ENCODE results near the gene CCDC180. TPM values are rescaled to one million over a fixed set of nuclear protein-coding genes. Genes with fewer than 3 reads are reported as not detected.
A peak's percentile ranks its signal among the peaks of the same experiment; 100 is the strongest.
"Not testable (repeated sequence)": the region's sequence is repeated elsewhere in the genome, so short reads cannot be mapped to it uniquely, and the experiment has no call there.

CCDC180 gene
- total RNA-seq (1 to 10 TPM; 5.3 to 8.5 TPM), polyA plus RNA-seq (1 to 10 TPM; 4.1 to 5.2 TPM)
- long read RNA-seq, donor 1, partial matches to known transcripts = 0 of 3 reads
- long read RNA-seq, donor 1, other reads (novel, unspliced or antisense) = 2 of 3 reads
- long read RNA-seq, donor 2, partial matches to known transcripts = 0 of 2 reads
- long read RNA-seq, donor 2, other reads (novel, unspliced or antisense) = 1 of 2 reads

- DNase-seq = no peak
- H3K4me3 ChIP-seq (ENCODE audit: low read length in 2 of 2) = no peak within 1 kb of the TSS
- no peaks in the 10 kb centered on the region for H3K9me3 ChIP-seq (ENCODE audit: control insufficient read depth, low read length)
- H3K36me3 ChIP-seq (ENCODE audit: control insufficient read depth in 1 of 2, insufficient read depth in 2 of 2, low read length in 1 of 2) = no peaks in the 10 kb centered on the region
- peak; percentile 63 for ATAC-seq (ENCODE audit: low FRiP score)
- H3K4me1 ChIP-seq (ENCODE audit: control insufficient read depth in 1 of 2, insufficient read depth in 2 of 2, low read length in 2 of 2) = no peaks in the 10 kb centered on the region
- H3K27me3 ChIP-seq (ENCODE audit: control insufficient read depth in 1 of 2, insufficient read depth in 2 of 2, low read length in 1 of 2) = no peaks in the 10 kb centered on the region
- no peak within 1 kb of the TSS for H3K27ac ChIP-seq (ENCODE audit: low read depth in 1 of 2, low read length in 2 of 2)
- intact Hi-C loops (cut with DNase I) = no loop called here
- WGBS, 2 donors = 11 to 19% methylated on average over 42 of the region's 42 CpGs
These were observed at the start of gene CCDC180 for GRCh38 chr9:97307500-97308163. TSS of gene CCDC180 (plus strand) at chr9:97307659. CDS start at chr9:97308064, 405 bp downstream.

GRCh38 chr9:97259834-97260514 lies 47.5 kb upstream of the CCDC180 start:
- H3K4me1 ChIP-seq (ENCODE audit: control insufficient read depth in 1 of 2, insufficient read depth in 2 of 2, low read length in 2 of 2); H3K27me3 ChIP-seq (ENCODE audit: control insufficient read depth in 1 of 2, insufficient read depth in 2 of 2, low read length in 1 of 2); ATAC-seq (ENCODE audit: low FRiP score); H3K27ac ChIP-seq (ENCODE audit: low read depth in 1 of 2, low read length in 2 of 2); H3K4me3 ChIP-seq (ENCODE audit: low read length in 2 of 2); H3K9me3 ChIP-seq (ENCODE audit: control insufficient read depth, low read length); H3K36me3 ChIP-seq (ENCODE audit: control insufficient read depth in 1 of 2, insufficient read depth in 2 of 2, low read length in 1 of 2); intact Hi-C loops (cut with DNase I); DNase-seq: not testable (repeated sequence)
- 77 to 86% methylated on average over 4 of the region's 4 CpGs for WGBS, 2 donors

- DNase-seq = no peak
- intact Hi-C loops (cut with DNase I) = no loop called here
- 83 to 90% methylated on average over 23 to 29 of the region's 29 CpGs for WGBS, 2 donors
- Histone ChIP-seq H3K4me1 (ENCODE audit: control insufficient read depth in 1 of 2, insufficient read depth in 2 of 2, low read length in 2 of 2) (no peaks in the 10 kb centered on the region), H3K27ac (ENCODE audit: low read depth in 1 of 2, low read length in 2 of 2) (no peak overlapping the region), H3K27me3 (ENCODE audit: control insufficient read depth in 1 of 2, insufficient read depth in 2 of 2, low read length in 1 of 2) (no peaks in the 10 kb centered on the region), H3K4me3 (ENCODE audit: low read length in 2 of 2) (no peak overlapping the region), H3K9me3 (ENCODE audit: control insufficient read depth, low read length) (no peaks in the 10 kb centered on the region), H3K36me3 (ENCODE audit: control insufficient read depth in 1 of 2, insufficient read depth in 2 of 2, low read length in 1 of 2) (no peaks in the 10 kb centered on the region)
- no peak for ATAC-seq (ENCODE audit: low FRiP score)
These were observed 36.2 kb upstream of the CCDC180 start for GRCh38 chr9:97271292-97271691.

GRCh38 chr9:97272072-97272471 lies 35.4 kb upstream of the CCDC180 start:
- Histone ChIP-seq H3K4me3 (ENCODE audit: low read length in 2 of 2) (no peak overlapping the region), H3K27me3 (ENCODE audit: control insufficient read depth in 1 of 2, insufficient read depth in 2 of 2, low read length in 1 of 2) (no peaks in the 10 kb centered on the region), H3K4me1 (ENCODE audit: control insufficient read depth in 1 of 2, insufficient read depth in 2 of 2, low read length in 2 of 2) (no peaks in the 10 kb centered on the region), H3K9me3 (ENCODE audit: control insufficient read depth, low read length) (no peaks in the 10 kb centered on the region), H3K27ac (ENCODE audit: low read depth in 1 of 2, low read length in 2 of 2) (no peak overlapping the region), H3K36me3 (ENCODE audit: control insufficient read depth in 1 of 2, insufficient read depth in 2 of 2, low read length in 1 of 2) (no peaks in the 10 kb centered on the region)
- ATAC-seq (ENCODE audit: low FRiP score) (no peak), DNase-seq (no peak)
- WGBS, 2 donors = 96 to 97% methylated on average over 4 of the region's 4 CpGs
- intact Hi-C loops (cut with DNase I) = no loop called here

- 60 to 75% methylated on average over 6 of the region's 6 CpGs for WGBS, 2 donors
- no peak overlapping the region for H3K4me3 ChIP-seq (ENCODE audit: low read length in 2 of 2)
- H3K36me3 ChIP-seq (ENCODE audit: control insufficient read depth in 1 of 2, insufficient read depth in 2 of 2, low read length in 1 of 2) = peaks cover 0 to 2% of the 10 kb centered on the region in 2 donors
- H3K27ac ChIP-seq (ENCODE audit: low read depth in 1 of 2, low read length in 2 of 2) = no peak overlapping the region
- intact Hi-C loops (cut with DNase I) = no loop called here
- H3K4me1 ChIP-seq (ENCODE audit: control insufficient read depth in 1 of 2, insufficient read depth in 2 of 2, low read length in 2 of 2) = no peaks in the 10 kb centered on the region
- H3K27me3 ChIP-seq (ENCODE audit: control insufficient read depth in 1 of 2, insufficient read depth in 2 of 2, low read length in 1 of 2) = no peaks in the 10 kb centered on the region
- DNase-seq (no peak), ATAC-seq (ENCODE audit: low FRiP score) (no peak)
- H3K9me3 ChIP-seq (ENCODE audit: control insufficient read depth, low read length) = peaks cover 1% of the 10 kb centered on the region
These were observed 31.1 kb upstream of the CCDC180 start for GRCh38 chr9:97276310-97276852.

- intact Hi-C loops (cut with DNase I) = no loop called here
- DNase-seq = no peak
- Histone ChIP-seq H3K4me3 (ENCODE audit: low read length in 2 of 2) (no peak overlapping the region), H3K27me3 (ENCODE audit: control insufficient read depth in 1 of 2, insufficient read depth in 2 of 2, low read length in 1 of 2) (no peaks in the 10 kb centered on the region), H3K36me3 (ENCODE audit: control insufficient read depth in 1 of 2, insufficient read depth in 2 of 2, low read length in 1 of 2) (peaks cover 0 to 2% of the 10 kb centered on the region in 2 donors), H3K4me1 (ENCODE audit: control insufficient read depth in 1 of 2, insufficient read depth in 2 of 2, low read length in 2 of 2) (no peaks in the 10 kb centered on the region), H3K9me3 (ENCODE audit: control insufficient read depth, low read length) (peaks cover 1% of the 10 kb centered on the region), H3K27ac (ENCODE audit: low read depth in 1 of 2, low read length in 2 of 2) (no peak overlapping the region)
- no peak for ATAC-seq (ENCODE audit: low FRiP score)
- 95 to 98% methylated on average over 7 of the region's 7 CpGs for WGBS, 2 donors
These were observed 29.5 kb upstream of the CCDC180 start for GRCh38 chr9:97277953-97278352.

GRCh38 chr9:97280755-97281330 lies 26.6 kb upstream of the CCDC180 start:
- WGBS, 2 donors = 94 to 99% methylated on average over 3 of the region's 3 CpGs
- Histone ChIP-seq H3K27ac (ENCODE audit: low read depth in 1 of 2, low read length in 2 of 2) (no peak overlapping the region), H3K36me3 (ENCODE audit: control insufficient read depth in 1 of 2, insufficient read depth in 2 of 2, low read length in 1 of 2) (peaks cover 5% of the 10 kb centered on the region in 2 donors), H3K9me3 (ENCODE audit: control insufficient read depth, low read length) (peaks cover 1% of the 10 kb centered on the region), H3K4me3 (ENCODE audit: low read length in 2 of 2) (no peak overlapping the region), H3K27me3 (ENCODE audit: control insufficient read depth in 1 of 2, insufficient read depth in 2 of 2, low read length in 1 of 2) (no peaks in the 10 kb centered on the region), H3K4me1 (ENCODE audit: control insufficient read depth in 1 of 2, insufficient read depth in 2 of 2, low read length in 2 of 2) (no peaks in the 10 kb centered on the region)
- intact Hi-C loops (cut with DNase I) = no loop called here
- ATAC-seq (ENCODE audit: low FRiP score) (no peak), DNase-seq (no peak)

- H3K36me3 ChIP-seq (ENCODE audit: control insufficient read depth in 1 of 2, insufficient read depth in 2 of 2, low read length in 1 of 2) = peaks cover 7 to 9% of the 10 kb centered on the region in 2 donors
- intact Hi-C loops (cut with DNase I) = no loop called here
- no peak for ATAC-seq (ENCODE audit: low FRiP score)
These were observed 23.7 kb upstream of the CCDC180 start for GRCh38 chr9:97283768-97284167.

More at GRCh38 chr9:97283768-97284167, 23.7 kb upstream of the CCDC180 start:
- Histone ChIP-seq H3K27ac (ENCODE audit: low read depth in 1 of 2, low read length in 2 of 2) (no peak overlapping the region), H3K4me1 (ENCODE audit: control insufficient read depth in 1 of 2, insufficient read depth in 2 of 2, low read length in 2 of 2) (no peaks in the 10 kb centered on the region), H3K27me3 (ENCODE audit: control insufficient read depth in 1 of 2, insufficient read depth in 2 of 2, low read length in 1 of 2) (no peaks in the 10 kb centered on the region), H3K4me3 (ENCODE audit: low read length in 2 of 2) (no peak overlapping the region), H3K9me3 (ENCODE audit: control insufficient read depth, low read length) (peaks cover under 1% of the 10 kb centered on the region)
- DNase-seq = no peak
